Stomach smooth muscle (tissue), 2 donors: ENCODE results near the gene TRAF1.

Experiments used
- H3K27ac ChIP-seq: one replicate; pipeline ENCODE4 v1.7.0; 2013; ENCODE audit warnings: mild to moderate bottlenecking, low read length, inconsistent platforms
- H3K27me3 ChIP-seq, 2 donors: one replicate each; pipeline ENCODE4 v1.7.0; 2013; ENCODE audit warnings: low read length in 2 of 2; ENCODE audit not compliant: insufficient read depth in 2 of 2, control insufficient read depth in 1 of 2
- H3K36me3 ChIP-seq, 2 donors: one replicate each; pipeline ENCODE4 v1.7.0; 2013; ENCODE audit warnings: low read length in 2 of 2; ENCODE audit not compliant: control insufficient read depth in 2 of 2, insufficient read depth in 2 of 2
- H3K4me1 ChIP-seq: one replicate; pipeline ENCODE4 v1.7.0; 2013; ENCODE audit warnings: low read length; ENCODE audit not compliant: control insufficient read depth, insufficient read depth
- H3K4me3 ChIP-seq, 2 donors: one replicate each; pipeline ENCODE4 v1.7.0; 2013; ENCODE audit warnings: low read length in 2 of 2
- H3K9ac ChIP-seq, 2 donors: one replicate each; pipeline ENCODE4 v1.7.0; 2013; ENCODE audit warnings: low read length in 2 of 2, mild to moderate bottlenecking in 1 of 2
- H3K9me3 ChIP-seq, 2 donors: one replicate each; pipeline ENCODE4 v1.7.0; 2013; ENCODE audit warnings: low read length in 2 of 2; ENCODE audit not compliant: control insufficient read depth in 2 of 2
- donor health status: healthy.
- donor health status: Pancreatic carcinoma.

Gene TRAF1

GRCh38 chr9:120931231-120932085 is 4.9 kb upstream of the TRAF1 start:
- Histone ChIP-seq H3K36me3 (no peaks in the 10 kb centered on the region), H3K27me3 (no peaks in the 10 kb centered on the region), H3K9ac (peak overlapping the region; percentile 26 to 55), H3K27ac (peak overlapping the region; percentile 73), H3K9me3 (no peaks in the 10 kb centered on the region), H3K4me1 (peaks cover 59% of the 10 kb centered on the region), H3K4me3 (peak overlapping the region in 1 of 2 donors; percentile 22)

GRCh38 chr9:120929229-120929791 is 2.7 kb upstream of the TRAF1 start:
- H3K27me3 ChIP-seq, result no peaks in the 10 kb centered on the region
- H3K4me1 ChIP-seq, result peaks cover 41% of the 10 kb centered on the region
- H3K9me3 ChIP-seq, result no peaks in the 10 kb centered on the region
- peak overlapping the region; percentile 76 to 80 for H3K9ac ChIP-seq
- H3K36me3 ChIP-seq, result peaks cover 0 to 3% of the 10 kb centered on the region in 2 donors
- peak overlapping the region; percentile 72 to 81 for H3K4me3 ChIP-seq
- peak overlapping the region; percentile 88 for H3K27ac ChIP-seq

- peak overlapping the region; percentile 76 to 80 for H3K9ac ChIP-seq
Observed at GRCh38 chr9:120928483-120929228, 2.1 kb upstream of the TRAF1 start.

GRCh38 chr9:120928015-120928482 is 1.5 kb upstream of the TRAF1 start:
- Histone ChIP-seq H3K9me3 (no peaks in the 10 kb centered on the region), H3K36me3 (peaks cover 0 to 5% of the 10 kb centered on the region in 2 donors), H3K27me3 (no peaks in the 10 kb centered on the region), H3K9ac (peak overlapping the region; percentile 76 to 80), H3K4me3 (peak overlapping the region; percentile 72 to 81), H3K27ac (peak overlapping the region; percentile 88), H3K4me1 (peaks cover 38% of the 10 kb centered on the region)

More at GRCh38 chr9:120928483-120929228, 2.1 kb upstream of the TRAF1 start:
- Histone ChIP-seq H3K36me3 (peaks cover 0 to 3% of the 10 kb centered on the region in 2 donors), H3K9me3 (no peaks in the 10 kb centered on the region), H3K4me1 (peaks cover 36% of the 10 kb centered on the region), H3K4me3 (peak overlapping the region; percentile 72 to 81), H3K27ac (peak overlapping the region; percentile 88), H3K27me3 (no peaks in the 10 kb centered on the region)

GRCh38 chr9:120927269-120928014 is 846 bp upstream of the TRAF1 start:
- H3K4me3 ChIP-seq, result peak overlapping the region in 1 of 2 donors; percentile 81
- peaks cover 0 to 5% of the 10 kb centered on the region in 2 donors for H3K36me3 ChIP-seq
- H3K9ac ChIP-seq, result peak overlapping the region; percentile 76 to 80
- H3K9me3 ChIP-seq, result no peaks in the 10 kb centered on the region
- peak overlapping the region; percentile 88 for H3K27ac ChIP-seq
- no peaks in the 10 kb centered on the region for H3K27me3 ChIP-seq
- H3K4me1 ChIP-seq, result peaks cover 41% of the 10 kb centered on the region

GRCh38 chr9:120925535-120926396 is 830 bp downstream of the TRAF1 start:
- no peaks in the 10 kb centered on the region for H3K9me3 ChIP-seq
- H3K4me1 ChIP-seq, result peaks cover 39% of the 10 kb centered on the region
- peak overlapping the region in 1 of 2 donors; percentile 8 for H3K4me3 ChIP-seq
- H3K36me3 ChIP-seq, result peaks cover 0 to 5% of the 10 kb centered on the region in 2 donors
- H3K27ac ChIP-seq, result peak overlapping the region; percentile 88
- H3K27me3 ChIP-seq, result no peaks in the 10 kb centered on the region
- no peak overlapping the region for H3K9ac ChIP-seq

GRCh38 chr9:120924698-120925534 is 1.7 kb downstream of the TRAF1 start:
- Histone ChIP-seq H3K27ac (no peak overlapping the region), H3K9ac (no peak overlapping the region), H3K27me3 (no peaks in the 10 kb centered on the region), H3K36me3 (peaks cover 0 to 5% of the 10 kb centered on the region in 2 donors), H3K4me1 (peaks cover 46% of the 10 kb centered on the region), H3K9me3 (no peaks in the 10 kb centered on the region), H3K4me3 (no peak overlapping the region)

GRCh38 chr9:120923620-120924328 is 2.8 kb downstream of the TRAF1 start:
- Histone ChIP-seq H3K36me3 (peaks cover 0 to 5% of the 10 kb centered on the region in 2 donors), H3K27ac (no peak overlapping the region), H3K27me3 (no peaks in the 10 kb centered on the region), H3K9ac (no peak overlapping the region), H3K4me1 (peaks cover 52% of the 10 kb centered on the region), H3K4me3 (no peak overlapping the region), H3K9me3 (no peaks in the 10 kb centered on the region)
